ENCODE results near the gene GAD1. TPM values are rescaled to one million over a fixed set of nuclear protein-coding genes. Genes with fewer than 3 reads are reported as not detected.

GAD1 gene
- polyA plus RNA-seq, 1 donor = 1.4 TPM

DNA sequence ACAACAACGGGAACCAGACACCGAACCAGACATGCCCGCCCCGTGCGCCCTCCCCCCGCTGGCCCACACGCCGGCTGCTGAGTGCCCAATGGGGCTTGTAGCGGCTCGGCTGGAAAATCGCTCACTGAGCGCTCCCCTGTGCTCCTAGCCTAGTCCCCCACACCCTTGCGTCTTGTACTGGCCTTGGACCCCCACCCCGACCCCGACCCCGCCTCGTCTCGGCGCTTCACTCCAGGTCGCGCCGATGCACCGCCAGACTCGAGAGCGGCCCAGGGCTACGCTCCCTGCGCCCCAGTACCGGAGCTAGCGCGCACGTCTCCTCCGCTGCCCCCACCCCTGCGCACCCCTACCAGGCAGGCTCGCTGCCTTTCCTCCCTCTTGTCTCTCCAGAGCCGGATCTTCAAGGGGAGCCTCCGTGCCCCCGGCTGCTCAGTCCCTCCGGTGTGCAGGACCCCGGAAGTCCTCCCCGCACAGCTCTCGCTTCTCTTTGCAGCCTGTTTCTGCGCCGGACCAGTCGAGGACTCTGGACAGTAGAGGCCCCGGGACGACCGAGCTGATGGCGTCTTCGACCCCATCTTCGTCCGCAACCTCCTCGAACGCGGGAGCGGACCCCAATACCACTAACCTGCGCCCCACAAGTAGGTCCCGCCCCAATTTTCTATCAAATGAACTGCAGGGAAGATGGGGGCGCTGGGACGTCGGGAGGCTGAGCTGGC lies 1.5 kb downstream of the GAD1 start:
- no peak for DNase-seq

DNA sequence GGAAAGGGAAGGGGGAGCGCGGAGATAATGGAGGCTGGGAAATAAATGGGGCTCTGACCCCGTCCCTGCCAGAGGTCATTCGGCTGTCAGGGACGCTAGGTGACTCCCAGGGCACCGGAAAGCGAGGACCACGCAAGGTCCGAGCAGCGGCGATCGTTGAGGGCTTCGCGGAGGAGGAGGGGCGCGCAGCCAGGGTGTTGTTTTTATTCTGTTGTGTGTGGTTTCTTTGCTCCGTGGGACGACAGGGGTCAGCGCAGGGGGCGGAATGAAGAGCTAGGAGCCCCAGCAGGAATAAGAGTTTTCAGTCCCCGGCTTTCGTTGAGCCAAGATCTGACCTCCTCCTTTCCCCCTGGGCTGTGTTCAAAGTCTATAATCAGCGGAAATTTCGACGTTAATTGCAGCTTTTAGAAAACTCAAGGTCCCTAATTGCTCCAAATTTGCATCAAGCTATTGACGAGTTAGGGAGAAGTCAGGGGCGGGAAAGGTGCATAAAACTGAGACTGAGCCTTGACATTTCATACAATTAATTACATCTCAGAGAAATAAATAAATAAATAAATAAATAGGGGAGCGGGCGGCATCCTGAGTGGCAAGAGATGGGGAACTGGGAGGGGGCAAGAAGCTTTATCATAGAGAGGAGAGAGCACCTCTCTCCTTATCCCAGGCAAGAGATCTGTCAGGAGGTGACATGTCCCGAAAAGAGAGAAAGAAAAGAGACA lies 2.2 kb downstream of the GAD1 start:
- no peak for DNase-seq

DNA sequence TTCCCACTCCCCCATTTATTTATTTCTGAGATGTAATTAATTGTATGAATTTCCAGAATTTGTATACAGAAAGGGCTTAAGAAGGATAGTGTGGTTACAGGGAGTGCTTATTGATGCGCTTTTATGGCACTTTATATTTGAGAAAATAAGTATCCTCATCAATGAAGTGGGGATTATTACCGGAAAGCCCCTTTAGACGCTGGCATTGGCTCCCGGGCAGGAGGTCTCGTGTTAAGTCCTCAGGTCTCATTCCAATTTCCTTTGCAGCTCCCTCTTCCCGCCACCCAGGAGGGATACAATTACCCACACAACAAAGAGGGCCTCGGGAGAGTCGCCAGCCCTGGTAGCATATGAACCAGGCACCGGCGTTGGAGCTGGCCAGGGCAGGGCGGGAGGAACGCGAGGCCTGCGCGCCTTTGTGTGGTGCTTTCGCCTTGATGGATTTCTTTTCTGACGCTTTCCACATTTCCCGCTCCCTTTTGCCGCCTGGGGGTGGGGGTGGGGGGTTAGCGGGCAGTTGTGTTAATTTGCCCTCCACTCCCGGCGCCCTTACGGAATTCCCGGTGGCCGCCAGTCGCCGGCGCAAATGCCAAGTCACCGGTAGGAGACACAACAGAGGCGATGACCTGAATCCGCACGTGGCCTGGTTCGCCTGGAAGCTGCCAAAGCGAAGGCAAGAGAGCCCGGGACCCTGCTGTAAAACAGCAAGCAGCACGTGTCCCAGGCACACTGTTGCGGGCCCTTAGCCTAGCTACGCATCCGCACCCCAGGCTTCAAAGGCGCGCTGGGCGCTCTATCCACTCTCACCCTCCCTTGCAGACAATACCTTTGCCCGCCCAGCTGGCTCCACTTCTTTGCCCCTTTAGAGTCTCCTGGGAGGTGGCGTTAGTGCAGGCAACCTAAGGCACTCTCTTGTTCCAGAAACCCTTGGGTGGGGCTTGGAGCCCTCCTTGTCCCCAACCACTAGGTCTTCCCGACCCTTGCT lies 3.3 kb downstream of the GAD1 start:
- no peak for DNase-seq

DNA sequence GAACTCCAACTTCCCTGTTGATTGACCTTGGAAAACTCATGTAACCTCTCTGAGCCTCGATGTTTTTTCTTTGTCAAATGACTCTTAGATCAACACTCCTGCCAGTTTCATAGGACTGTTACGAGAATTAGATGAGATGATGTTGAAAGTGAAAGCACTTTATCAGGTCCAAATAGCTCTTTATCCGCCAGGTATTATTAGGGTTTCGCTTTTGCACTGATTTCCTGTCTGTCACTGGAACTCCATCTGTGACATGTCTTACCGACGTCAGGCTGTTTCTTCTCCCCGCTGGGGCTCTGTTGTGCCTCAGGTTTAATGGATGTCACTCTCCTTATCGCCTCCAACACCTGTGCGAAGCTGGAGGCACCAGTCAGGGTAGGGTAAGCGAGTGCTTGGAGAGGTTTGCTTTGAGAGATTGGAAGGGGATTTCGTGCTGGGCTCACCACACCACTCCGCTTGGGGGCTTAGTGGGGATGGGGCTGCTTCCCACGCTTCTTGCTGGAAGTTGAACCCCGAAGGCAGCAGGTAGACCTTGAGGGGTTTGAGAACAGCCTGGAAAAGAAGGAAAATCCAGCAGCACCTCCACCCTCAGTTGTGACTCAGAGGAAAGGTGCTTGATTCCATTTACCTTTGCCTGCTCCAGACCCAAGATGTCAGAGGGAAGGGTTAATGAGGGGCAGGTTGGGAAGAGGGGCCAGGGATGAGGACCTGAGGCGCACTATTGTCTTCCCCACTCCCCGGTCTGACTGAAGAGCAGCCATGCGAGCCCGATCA lies 4.3 kb downstream of the GAD1 start:
- no peak for DNase-seq

DNA sequence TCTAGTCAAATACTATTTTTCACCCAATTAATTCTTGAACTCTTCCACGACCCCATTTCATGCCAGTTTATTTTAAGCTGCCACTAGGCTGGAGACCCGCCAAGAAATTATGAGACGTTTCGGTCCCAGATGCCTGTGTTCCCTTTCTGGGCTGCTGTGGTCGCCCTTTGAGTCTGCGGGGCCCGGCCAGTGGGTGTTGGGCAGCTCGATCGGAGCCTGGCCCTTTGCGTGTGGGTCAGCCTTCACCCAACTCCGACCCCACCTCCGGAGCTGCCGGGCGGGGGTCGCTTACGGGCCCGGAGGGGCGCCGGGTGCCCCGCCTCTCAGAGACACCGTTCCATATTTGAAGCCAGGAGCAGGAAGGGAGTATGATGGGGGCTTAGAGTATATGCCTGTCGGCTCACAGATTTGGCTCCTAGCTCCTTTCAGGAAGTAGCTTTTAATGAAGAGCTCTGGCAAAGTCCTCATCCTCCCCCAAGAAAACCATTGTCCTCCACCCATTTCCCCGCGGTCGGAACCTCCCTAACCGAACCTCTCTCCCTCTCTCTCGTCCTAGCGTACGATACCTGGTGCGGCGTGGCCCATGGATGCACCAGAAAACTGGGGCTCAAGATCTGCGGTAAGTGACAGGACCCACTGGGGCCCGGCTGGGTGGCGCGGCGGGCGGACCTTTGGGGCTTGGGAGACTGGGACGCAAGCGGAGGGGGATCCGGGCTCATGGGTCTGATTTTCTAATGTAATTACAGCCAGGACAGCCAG lies 5.0 kb downstream of the GAD1 start:
- DNase-seq = no peak

DNA sequence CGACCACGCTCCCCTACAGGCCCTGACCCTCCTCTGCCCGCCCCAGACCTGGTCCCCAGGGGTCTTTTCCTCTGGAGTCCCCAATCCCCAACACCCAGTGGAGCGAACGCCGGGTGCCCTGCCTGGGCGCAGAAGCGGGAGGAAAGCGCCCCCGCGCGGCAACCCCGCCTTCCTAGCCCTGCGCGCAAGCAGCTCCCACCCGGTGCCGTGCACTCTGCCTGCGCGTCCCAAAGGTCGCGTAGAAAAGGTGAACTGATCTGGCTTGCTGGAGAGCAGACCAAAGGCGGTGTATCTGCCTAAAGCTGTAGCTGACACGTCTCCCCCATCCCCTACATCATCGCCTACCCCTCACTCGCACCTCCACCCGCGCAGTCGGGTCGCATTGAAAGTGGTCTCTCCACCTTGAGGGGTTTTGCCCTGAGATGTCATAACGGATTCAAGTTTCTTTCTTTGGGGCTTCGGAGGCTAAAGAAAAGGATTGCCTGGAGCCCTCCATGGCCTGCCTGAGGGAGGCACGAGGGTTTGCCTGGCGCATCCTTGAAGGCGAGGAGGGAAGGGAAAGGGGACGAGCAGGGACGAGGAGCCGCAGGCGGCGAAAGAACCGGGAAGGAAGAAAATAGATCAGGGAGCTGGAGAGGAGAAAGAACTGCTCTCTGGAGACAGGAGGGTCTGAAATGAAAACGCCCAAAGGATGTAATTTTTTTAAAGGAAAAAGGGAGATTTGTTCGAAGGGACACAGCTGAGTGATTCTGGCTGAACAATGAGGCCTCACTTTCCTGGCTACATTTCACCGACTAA lies 5.8 kb downstream of the GAD1 start:
- DNase-seq = no peak

DNA sequence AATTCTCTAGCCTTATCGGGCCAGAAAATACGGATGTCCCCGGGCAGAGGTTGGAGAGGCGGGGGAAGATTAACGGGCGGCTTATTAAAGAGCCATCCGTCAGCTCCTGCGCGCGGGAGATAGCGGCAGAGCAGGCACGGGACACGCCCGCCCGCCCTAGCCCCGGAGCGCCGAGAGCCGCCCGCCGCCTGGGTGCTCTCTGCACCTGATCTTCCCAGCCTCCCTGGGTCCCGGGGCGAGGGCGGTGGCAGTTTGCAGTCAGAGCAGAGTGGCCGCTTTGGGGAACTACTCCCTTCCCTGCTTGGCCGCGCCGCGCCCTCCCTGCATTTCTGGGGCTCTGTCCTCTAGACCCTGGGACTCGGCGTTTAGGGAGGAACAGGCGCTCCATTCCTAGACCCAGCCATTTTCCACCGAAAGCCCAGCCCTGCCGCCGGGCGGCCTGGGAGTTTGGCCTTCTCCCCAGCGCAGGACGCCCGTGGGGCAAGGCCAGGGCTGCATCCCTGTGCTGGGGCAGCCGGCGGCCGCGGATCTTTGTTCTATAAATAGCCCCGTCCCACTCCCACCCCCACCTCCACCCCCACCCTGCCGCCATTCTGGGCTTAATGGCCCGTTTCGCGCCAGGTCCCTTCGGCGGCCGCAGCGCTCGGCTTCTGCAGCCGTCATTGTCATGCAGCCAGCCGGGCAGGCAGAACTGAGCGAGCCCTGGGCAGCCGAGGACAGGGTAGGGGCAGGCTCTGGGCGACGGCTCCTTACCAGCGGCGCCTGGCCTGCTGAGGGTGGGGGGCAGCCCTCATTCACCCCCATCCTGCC lies 6.6 kb downstream of the GAD1 start:
- no peak for DNase-seq

DNA sequence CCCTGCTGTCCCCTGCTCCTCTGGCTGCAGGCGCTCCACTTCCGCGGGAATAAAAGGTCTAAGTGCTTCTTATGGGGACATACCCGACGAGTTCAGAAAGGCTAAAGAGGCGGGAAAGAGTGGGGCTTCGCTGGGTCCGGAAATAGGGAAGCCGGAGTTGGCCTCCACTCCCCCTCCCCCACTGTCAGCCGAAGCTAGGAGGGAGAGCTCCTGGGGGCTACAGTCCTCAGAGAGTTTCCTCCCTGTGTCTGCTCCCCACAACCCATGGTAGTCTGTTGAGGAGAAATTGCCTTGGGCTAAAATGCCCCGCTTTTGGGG lies 7.2 kb downstream of the GAD1 start:
- DNase-seq = no peak

DNA sequence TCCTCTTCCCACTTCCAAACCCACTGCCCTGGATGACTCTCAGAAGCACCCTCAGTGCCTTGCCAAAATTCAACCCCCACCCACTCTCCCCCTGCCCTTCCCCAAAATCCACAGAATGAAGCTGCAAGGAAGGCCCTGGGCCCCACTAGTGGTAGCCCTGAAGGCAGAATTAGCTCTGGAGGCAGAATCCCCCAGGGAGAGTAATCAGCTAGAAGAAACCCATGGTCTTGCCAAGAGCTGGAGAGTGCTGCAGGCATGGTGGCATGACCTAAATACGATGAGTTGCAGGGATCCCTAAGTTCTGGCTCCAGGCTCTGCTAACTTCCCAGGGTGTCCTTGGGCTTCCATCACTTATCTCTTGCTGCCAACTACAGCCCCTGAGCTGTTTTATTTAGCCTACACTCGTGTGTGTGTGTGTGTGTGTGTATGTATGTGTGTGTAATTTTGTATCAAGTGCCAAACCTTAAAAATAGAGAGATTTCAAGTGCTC lies 7.9 kb downstream of the GAD1 start:
- DNase-seq = no peak

DNA sequence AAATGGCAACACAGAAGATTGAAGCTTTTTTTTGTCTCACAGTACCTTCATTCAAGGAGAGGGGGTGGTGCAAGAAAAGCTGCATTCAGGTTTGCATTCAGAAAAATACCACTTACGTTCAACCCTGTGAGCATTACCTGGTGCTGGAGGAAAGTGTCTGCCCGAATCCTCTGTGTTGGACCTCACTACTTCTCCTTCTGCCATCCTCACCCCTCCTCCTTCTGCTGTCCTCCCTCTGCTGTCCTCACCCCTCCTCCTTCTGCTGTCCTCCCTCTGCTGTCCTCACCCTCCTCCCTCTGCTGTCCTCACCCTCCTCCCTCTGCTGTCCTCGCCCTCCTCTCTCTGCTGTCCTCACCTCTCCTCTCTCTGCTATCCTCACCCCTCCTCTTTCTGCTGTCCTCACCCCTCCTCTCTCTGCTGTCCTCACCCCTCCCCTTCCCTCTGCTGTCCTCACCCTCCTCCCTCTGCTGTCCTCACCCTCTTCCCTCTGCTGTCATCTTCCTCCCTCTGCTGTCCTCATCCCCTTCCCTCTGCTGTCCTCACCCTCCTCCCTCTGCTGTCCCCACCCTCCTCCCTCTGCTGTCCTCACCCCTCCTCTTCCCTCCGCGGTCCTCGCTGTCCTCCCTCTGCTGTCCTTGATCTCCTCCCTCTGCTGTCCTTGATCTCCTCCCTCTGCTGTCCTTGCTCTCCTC lies 11.3 kb downstream of the GAD1 start:
- DNase-seq = no peak

DNA sequence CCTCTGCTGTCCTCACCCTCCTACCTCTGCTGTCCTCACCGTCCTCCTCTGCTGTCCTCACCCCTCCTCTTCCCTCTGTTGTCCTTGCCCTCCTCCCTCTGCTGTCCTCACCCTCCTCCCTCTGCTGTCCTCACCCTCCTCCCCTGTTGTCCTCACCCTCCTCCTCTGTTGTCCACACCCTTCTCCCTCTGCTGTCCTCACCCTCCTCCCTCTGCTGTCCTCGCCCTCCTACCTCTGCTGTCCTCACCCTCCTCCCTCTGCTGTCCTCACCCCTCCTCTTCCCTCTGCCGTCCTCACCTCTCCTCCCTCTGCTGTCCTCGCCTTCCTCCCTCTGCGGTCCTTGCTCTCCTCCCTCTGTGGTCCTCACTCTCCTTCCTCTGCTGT lies 11.8 kb downstream of the GAD1 start:
- no peak for DNase-seq

DNA sequence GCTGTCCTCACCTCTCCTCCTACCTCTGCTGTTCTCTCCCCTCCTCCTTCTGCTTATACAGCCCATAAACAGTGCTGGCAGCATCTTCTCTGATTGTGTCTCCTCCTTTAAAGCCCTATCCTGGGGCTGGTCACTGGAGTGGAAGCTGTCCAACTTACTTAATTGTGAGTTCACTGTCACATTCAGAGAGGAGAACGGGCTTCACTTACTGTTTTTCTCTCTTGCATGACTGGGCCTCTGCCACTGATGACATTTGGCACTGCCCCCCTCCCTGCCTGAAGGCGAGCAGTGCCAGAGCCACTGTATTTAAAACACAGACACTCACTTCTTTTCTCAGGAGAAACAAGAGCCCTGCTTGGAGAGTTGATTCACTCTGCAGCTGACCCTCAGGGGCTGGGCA lies 12.3 kb downstream of the GAD1 start:
- DNase-seq = no peak

DNA sequence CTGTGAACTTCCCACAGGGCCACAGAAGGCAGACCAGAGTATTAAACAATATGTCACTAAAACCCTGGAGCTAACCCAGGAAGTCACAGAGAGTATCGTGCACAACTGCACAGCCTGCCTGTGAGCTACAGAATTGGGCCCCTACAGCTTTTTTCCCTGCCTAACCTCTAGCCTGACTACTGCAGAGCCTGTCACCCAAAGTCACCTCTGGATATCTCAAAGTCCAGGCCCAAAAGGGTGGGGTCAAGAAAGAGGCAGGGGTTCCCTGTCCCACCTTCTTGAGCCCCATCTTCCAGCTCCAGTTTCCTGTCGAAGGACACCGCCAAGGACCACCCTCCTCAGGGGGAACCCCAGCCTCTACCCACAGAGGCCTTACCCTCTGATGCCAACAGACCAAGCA lies 13.5 kb downstream of the GAD1 start:
- DNase-seq = no peak

DNA sequence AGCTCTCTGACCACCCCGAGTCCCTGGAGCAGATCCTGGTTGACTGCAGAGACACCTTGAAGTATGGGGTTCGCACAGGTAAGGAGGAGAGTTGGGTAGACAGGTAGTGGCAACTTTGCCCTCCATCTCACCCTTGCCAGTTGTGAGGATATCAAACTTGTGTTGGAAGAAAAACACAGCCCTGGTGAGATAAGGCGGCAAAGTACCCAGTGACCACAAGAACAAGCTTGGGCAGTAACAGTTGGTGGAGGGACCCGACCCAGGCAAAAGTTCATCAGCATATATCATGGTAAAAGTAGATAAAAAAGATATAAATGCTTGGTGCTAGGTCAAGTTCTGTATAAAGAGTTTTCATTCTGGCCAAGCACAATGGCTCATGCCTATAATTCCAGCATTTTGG lies 14.4 kb downstream of the GAD1 start:
- no peak for DNase-seq

DNA sequence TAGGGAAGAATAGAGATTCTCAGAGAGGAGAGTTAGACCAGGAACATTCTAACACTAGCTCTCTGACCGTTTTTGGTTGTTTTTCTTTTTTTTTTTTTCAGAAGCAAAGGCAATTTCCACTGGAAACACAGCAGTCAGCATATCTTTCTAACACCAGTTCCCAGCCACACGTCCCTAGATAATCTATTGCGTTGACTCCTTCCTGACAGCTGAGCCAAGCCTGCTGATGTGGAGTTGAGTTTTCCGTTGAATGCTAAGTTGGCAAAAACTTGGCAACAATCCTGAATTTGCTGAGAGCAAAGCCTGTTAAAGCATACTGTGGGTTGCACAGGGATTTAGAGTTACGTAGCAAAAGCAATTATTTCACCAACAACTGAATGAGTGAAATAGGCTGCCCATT lies 19.3 kb downstream of the GAD1 start:
- no peak for DNase-seq

DNA sequence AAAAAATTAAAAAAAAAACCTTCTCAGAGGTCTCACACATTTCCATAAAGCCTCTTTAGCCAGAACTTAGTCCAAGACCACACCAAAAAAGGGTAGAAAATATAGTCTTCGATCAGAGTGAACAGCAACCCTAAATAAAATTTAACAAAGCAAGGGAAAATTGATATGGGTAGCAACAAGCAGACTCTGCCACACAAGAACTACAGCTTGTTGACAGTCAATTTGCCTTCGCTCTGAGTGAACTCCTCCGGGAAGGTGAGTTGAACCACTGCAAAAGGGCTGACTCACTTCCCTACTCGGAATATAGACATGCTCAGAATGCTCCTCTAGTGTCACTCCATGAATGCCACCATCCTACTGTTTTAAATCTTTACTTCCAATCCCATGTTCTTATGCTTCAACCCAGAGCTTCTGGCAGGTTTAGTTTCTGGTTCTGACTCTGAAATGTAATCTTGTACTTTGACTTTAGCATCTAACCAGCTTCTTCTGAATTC lies 24.1 kb downstream of the GAD1 start:
- DNase-seq = no peak

DNA sequence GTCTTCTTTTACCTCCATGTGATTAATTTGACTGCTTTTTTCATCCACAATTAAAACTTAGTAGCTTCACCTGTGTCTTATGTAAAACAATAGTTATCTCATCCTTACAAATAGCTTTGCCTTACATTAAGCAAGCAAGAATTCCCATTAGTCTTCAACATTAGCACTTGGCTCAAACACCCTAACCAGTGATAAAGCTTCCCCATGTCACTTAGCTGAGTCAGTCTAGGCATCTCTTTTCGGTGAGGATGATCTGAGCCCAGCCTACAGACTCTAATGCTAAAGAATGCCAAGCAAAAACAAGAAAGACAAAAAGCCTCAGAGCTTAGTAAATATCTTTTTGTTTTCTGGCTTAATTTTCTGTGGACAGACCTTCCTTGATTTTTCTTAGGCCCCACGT lies 26.1 kb downstream of the GAD1 start:
- DNase-seq = no peak

DNA sequence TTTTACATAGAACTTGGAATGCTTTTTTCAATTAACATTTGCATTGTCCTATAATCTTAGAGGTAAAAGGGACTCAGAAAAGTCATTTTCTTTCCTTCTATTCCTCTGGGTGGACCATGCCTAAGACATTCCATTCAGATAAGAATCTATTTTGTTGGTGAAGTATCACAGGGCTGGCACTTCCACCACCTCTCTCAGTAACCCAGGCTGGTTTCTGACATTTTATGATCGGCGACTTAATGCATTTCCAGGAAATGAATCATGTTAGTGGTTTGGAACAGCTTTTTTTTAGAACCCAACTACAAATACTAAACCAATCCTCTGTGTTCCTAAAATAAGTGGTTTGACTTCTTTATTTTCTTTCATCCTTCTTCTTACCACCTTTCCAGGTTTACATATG lies 27.0 kb downstream of the GAD1 start:
- no peak for DNase-seq

DNA sequence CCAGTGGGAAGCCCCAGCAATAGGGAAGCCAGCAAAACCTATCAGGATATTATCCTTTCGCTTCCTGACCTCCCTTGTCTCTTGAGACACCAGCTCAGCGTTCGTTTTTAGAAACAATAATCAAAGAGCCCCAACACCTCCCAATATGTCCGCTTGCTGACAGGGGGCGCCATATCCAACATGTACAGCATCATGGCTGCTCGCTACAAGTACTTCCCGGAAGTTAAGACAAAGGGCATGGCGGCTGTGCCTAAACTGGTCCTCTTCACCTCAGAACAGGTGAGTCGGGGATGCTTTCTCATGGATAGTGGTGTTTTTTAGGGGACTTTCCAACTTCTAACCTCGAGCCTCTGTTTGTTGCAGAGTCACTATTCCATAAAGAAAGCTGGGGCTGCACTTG lies 28.7 kb downstream of the GAD1 start:
- no peak for DNase-seq

Measured in left kidney (tissue), 2 donors.